NCI-H2081 treated with DMSO at 0.1 percent for 48 hours (cell line): Measurements from ENCODE around the gene CERK.

Source experiments
- DNase-seq: peaks from one replicate; lab custom pipeline; 2025; lab: John Stamatoyannopoulos, UW

The CERK gene

DNA sequence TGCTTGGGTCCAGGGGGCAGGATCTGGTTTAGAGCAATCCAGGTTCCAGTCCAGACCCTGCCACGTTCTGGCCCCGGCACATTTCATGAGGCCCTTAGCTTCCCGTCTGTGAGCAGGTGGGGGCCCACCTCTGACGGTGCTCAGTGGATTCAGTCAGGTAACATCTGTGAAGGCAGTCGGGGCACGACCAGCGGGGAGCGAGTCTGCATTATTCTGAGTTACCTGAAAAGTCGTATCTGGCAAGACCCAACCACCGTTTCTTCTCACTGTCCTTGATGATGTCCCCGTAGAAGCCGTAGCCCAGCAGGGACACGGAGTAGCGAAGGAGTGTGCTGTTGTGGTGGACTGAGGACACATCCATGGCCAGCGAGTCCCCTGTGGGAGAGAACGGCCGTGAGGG lies 39.0 kb downstream of the CERK start:
- no peak for DNase-seq

GRCh38 chr22:46697811-46698515 lies 40.1 kb downstream of the CERK start:
- DNase-seq = no peak

- no peak for DNase-seq
These were observed 41.4 kb downstream of the CERK start for GRCh38 chr22:46696614-46697013.

DNA sequence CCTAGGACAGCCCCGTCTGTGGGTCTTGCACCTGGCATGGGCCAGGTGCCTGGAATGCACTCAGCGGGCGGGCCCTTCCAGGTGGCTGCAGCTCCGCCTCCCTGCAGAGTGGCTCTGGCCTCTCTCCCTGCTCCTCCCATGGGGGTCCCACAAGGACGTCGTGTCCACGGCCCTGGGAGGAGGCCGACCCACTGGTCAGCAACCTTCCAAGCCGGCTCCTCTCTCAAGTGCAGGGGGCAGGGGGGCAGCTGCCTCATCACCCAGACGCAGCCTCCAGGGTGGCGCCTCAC lies 41.9 kb downstream of the CERK start:
- no peak for DNase-seq

GRCh38 chr22:46695346-46696228 lies 42.5 kb downstream of the CERK start:
- no peak for DNase-seq

GRCh38 chr22:46694416-46695170 lies 43.5 kb downstream of the CERK start:
- no peak for DNase-seq

- DNase-seq = no peak
These were observed 44.2 kb downstream of the CERK start for GRCh38 chr22:46693634-46694415.

DNA sequence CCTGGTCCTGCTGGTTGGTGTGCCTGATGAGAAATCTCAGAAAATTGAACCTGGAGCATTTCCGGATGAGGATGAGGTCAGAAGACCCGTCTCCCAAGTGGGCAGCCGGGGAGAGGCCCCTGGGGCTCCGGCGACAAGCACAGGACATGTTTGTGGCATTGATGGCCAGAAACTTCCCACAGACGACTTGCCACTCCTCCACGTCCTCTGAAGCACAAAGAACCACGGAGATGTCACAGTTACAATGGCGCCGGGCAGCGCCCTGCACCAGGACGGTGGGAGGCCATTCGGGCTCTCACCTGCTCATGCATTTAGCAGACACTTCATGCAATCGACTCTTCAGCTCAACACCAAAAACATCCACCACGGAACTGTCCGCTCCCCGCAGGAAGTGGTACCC lies 46.5 kb downstream of the CERK start:
- no peak for DNase-seq

DNA sequence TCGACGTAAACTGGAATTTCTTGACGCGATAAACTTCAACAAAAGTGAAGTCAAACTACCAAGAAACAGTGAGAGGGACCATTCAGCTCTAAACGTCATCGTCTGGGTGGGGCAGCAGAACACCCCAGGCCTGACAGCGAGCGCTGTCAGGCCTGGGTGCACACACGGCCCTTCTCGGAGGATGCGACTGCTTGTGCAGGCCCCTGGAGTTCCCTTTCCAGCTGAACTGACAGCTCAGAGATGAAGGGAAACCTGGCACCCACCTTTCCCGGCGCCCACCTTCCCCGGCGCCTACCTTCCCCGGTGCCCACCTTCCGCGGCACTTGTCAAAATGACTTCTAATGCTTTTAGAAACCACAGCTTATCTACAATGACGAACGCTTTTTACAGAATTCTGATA lies 47.9 kb downstream of the CERK start:
- no peak for DNase-seq

GRCh38 chr22:46688949-46689348 lies 49.1 kb downstream of the CERK start:
- DNase-seq = no peak

GRCh38 chr22:46687460-46687859 lies 50.6 kb downstream of the CERK start:
- DNase-seq = no peak

DNA sequence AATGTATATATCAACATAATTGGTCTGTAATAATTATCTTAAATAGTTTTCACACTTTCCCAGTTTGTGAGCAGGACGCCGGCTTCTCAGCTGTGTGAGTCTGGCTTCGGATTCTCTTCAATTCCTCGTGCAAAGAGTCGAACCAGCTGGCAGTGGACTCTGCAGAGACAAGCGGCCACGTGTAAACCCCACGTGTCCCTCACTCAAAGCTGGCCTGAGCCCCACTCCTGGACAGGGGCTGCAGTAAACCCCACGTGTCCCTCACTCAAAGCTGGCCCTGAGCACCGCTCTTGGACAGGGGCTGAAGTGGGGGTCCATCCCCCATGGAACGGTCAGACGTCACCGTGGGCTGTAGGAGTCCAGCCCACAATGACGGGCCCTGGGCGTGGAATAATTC lies 51.0 kb downstream of the CERK start:
- DNase-seq = no peak

GRCh38 chr22:46686221-46687047 lies 51.6 kb downstream of the CERK start:
- DNase-seq = no peak

DNA sequence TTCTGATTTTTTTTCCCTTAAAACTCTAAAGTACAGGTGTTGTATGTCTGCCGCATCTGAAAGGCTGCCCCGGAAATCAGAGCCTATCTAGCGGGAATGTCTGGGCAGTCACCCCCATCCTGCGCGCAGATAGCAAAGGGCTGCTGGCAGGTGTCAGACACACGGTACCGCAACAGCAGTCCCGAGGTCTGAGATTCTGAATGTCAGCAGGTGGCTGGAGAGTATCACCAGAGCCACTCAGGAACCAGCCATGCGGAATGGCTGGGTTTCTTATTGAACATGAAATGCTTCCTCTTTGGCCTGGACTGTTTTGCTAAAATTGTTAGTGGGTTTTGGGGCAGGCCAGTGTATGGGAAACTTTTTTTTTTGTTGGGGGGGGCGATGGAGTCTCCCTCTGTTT lies 53.3 kb downstream of the CERK start:
- no peak for DNase-seq

- DNase-seq = no peak
These were observed 55.9 kb downstream of the CERK start for GRCh38 chr22:46682011-46682731.

DNA sequence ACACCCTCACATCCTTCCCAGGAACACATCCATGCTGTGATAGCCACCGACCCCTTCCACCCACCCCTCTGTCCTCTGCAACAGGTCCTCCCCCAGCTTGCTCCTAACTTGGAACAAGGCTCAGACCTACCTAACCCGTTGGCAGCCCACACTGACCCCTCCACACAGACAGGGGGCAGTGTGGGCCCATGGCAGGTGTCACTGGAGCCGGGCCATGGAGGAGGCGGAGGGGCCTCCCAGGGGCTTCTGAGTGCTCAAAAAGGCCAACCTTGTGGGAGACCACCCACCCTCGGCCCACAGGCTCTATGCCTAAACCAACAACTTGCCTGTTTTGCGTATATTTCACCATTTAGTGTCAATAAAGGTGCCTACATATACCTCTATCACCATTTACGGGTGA lies 57.0 kb downstream of the CERK start:
- no peak for DNase-seq

DNA sequence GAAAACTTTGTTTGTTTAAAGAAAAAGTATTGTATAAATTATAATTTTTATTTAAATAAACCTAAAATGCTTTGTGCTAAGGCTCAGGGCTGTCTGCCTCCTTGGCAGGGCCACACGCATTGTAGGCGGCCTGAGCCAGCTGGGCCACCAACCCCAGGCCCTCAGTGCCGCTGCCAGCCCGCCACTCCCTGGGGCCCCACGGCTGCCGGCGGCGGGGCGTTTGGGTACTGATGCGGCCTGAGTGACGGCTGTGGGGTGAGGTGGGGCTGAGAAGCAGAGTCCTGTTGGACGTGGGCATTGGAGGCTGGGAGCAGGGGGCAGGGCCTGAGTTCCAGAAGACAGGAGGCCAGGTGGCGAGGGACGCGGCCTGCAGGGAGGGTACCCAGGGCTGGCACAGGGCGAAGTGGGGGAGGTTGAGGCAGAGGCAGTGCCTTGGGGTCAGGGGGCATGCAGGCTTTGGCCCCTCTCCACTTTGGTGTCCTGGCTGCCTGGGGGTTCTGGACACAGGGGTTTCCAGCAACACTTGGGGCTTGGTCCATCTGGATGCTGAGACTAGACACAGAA lies 58.3 kb downstream of the CERK start:
- DNase-seq = no peak

DNA sequence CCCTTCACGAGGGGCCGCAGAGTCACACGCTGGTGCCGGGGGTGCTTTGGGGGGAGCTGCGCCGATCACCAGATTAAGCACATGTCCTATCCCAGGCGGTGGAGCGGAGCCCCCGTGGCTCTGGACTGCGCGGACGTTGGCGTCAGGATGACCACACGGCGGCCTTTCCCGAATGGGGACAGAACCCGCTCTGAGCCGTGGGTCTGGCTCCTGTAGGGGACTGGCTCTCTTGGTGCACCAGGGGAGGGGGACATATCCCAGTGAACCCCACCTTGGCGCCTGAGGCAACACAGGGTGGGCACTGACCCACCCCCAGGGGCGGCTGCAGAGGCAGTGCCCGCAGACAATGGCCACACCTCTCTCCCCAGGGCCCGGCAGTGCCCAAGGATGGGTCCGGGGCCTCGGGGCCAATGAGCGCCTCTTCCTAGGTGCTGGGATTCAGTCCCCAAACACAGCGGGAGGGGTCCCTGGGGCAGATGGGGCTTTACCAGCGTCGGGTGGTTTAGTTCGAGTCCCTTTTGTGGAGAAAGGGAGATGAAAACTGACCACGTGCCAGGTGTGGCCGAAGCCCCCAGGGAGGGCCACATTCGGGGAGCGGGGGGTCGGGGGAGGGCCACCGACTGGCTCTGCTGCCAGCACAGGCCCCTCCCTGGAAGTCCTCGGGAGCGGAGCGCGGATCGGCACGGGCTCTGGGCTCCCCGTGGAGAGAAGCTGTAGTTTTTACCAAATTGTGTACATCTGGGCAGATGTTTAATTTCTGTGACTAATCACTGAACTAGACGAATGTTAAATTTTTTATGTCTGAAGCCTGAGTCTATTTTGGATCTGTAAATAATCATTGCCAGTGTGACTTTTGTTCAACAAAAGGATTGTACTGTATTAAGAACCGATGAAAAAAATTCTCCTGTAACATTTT lies 59.0 kb downstream of the CERK start:
- DNase-seq = no peak

GRCh38 chr22:46678003-46678657 lies 59.9 kb downstream of the CERK start:
- DNase-seq = no peak
